ENCODE results near the gene MCAT. TPM values are rescaled to one million over a fixed set of nuclear protein-coding genes. Genes with fewer than 3 reads are reported as not detected.

Gene MCAT
- total and polyA plus RNA-seq, 11 donors, result 13.4 to 32.6 (median 15.7) TPM

- WGBS, 4 donors, result 74 to 83% (median 75%) methylated on average over 16 of the region's 16 CpGs
- ATAC-seq, result no peak
- DNase-seq, result no peak
- no peak for TF ChIP-seq POLR2A (IDR thresholded peaks at IDR 0.05)
- TF ChIP-seq CTCF (IDR thresholded peaks at IDR 0.05), result no peak
- Histone ChIP-seq H3K36me3 (peaks cover 0 to 33% (median 15%) of the 10 kb centered on the region in 9 donors), H3K27me3 (no peaks in the 10 kb centered on the region), H3K27ac (no peak overlapping the region), H3K4me3 (no peak overlapping the region), H3K4me1 (peaks cover 0 to 21% (median 9%) of the 10 kb centered on the region in 12 donors), H3K9me3 (no peaks in the 10 kb centered on the region)
- intact Hi-C loops (cut with DNase I), result loop anchor here in 1 of 10 donors (10.0 kb wide), 1 partner anchor 55 kb away; no protein-coding TSS in a partner anchor
Measured at GRCh38 chr22:43129426-43130425, 13.5 kb downstream of the MCAT start.

GRCh38 chr22:43128928-43129424 lies 14.2 kb downstream of the MCAT start:
- intact Hi-C loops (cut with DNase I), result no loop called here
- TF ChIP-seq CTCF (IDR thresholded peaks at IDR 0.05) (no peak), POLR2A (IDR thresholded peaks at IDR 0.05) (no peak)
- 73 to 81% (median 77%) methylated on average over 20 of the region's 20 CpGs for WGBS, 4 donors
- Histone ChIP-seq H3K9me3 (no peaks in the 10 kb centered on the region), H3K27ac (no peak overlapping the region), H3K36me3 (peaks cover 0 to 25% (median 12%) of the 10 kb centered on the region in 9 donors), H3K4me1 (peaks cover 0 to 21% (median 9%) of the 10 kb centered on the region in 12 donors), H3K4me3 (no peak overlapping the region), H3K27me3 (no peaks in the 10 kb centered on the region)
- ATAC-seq, result no peak
- no peak for DNase-seq

- Histone ChIP-seq H3K36me3 (peaks cover 0 to 17% (median 9%) of the 10 kb centered on the region in 9 donors), H3K4me1 (peaks cover 0 to 21% (median 9%) of the 10 kb centered on the region in 12 donors), H3K27me3 (no peaks in the 10 kb centered on the region), H3K4me3 (no peak overlapping the region), H3K27ac (no peak overlapping the region), H3K9me3 (no peaks in the 10 kb centered on the region)
- 64 to 75% (median 69%) methylated on average over 13 of the region's 13 CpGs for WGBS, 4 donors
- TF ChIP-seq POLR2A (IDR thresholded peaks at IDR 0.05) (no peak), CTCF (IDR thresholded peaks at IDR 0.05) (no peak)
- intact Hi-C loops (cut with DNase I), result no loop called here
- DNase-seq, result no peak
- ATAC-seq, result no peak
Measured at GRCh38 chr22:43128116-43128515, 15.1 kb downstream of the MCAT start.
